A673 (cell line): ENCODE data around the gene PIEZO1. TPM values are rescaled to one million over a fixed set of nuclear protein-coding genes. Genes with fewer than 3 reads are reported as not detected.

ENCODE experiments used
- BruUV-seq: library from RNA; stranded (reverse); fragments of 400-500 nt; replicated peaks from 2 replicates; lab custom pipeline; 2021; lab: Mats Ljungman, UMichigan
- CTCF ChIA-PET: fragments of 300-600 bp; sonication (Branson Sonifier 250); formaldehyde crosslinking; loops from one replicate; lab custom pipeline; 2022; ENCODE audit warnings: antibody characterized with exemption; lab: Charles Lee
- POLR2A ChIA-PET: fragments of 300-600 bp; sonication (Branson Sonifier 250); formaldehyde crosslinking; loops from one replicate; lab custom pipeline; 2022; ENCODE audit warnings: antibody characterized with exemption; ENCODE audit not compliant: low non-redundant PET; lab: Charles Lee
- DNase-seq: peaks from one replicate; pipeline ENCODE4 v3.0.0-alpha.2; 2015; ENCODE audit warnings: low spot score
- H3K27ac ChIP-seq: fragments of 200-600 bp; sonication (generic); 2 replicates; pipeline ENCODE4 v1.5.1; 2016; ENCODE audit warnings: mixed run types, low read depth, mild to moderate bottlenecking, mixed read lengths, antibody characterized with exemption, low read length; ENCODE audit not compliant: poor library complexity, severe bottlenecking
- H3K27me3 ChIP-seq: fragments of 200-600 bp; sonication (generic); replicated peaks from 2 replicates; pipeline ENCODE4 v1.6.1; 2017; ENCODE audit warnings: mixed run types, low read depth, mild to moderate bottlenecking, mixed read lengths, antibody characterized with exemption, low read length; ENCODE audit not compliant: insufficient read depth, poor library complexity
- H3K36me3 ChIP-seq: fragments of 200-600 bp; sonication (generic); 2 replicates; pipeline ENCODE4 v1.6.1; 2016; ENCODE audit warnings: mixed run types, mild to moderate bottlenecking, mixed read lengths, antibody characterized with exemption, low read length; ENCODE audit not compliant: insufficient read depth, poor library complexity, severe bottlenecking
- H3K4me1 ChIP-seq: fragments of 200-600 bp; sonication (generic); 2 replicates; pipeline ENCODE4 v1.6.1; 2017; ENCODE audit warnings: mixed run types, mild to moderate bottlenecking, mixed read lengths, antibody characterized with exemption, low read length; ENCODE audit not compliant: insufficient read depth, poor library complexity, severe bottlenecking
- H3K4me3 ChIP-seq: fragments of 200-600 bp; sonication (generic); 2 replicates; pipeline ENCODE4 v1.5.1; 2016; ENCODE audit warnings: low read depth, mixed run types, mild to moderate bottlenecking, mixed read lengths, low read length; ENCODE audit not compliant: poor library complexity, severe bottlenecking
- H3K9me3 ChIP-seq: fragments of 200-600 bp; sonication (generic); 2 replicates; pipeline ENCODE4 v1.6.1; 2016; ENCODE audit warnings: mixed run types, low read depth, mild to moderate bottlenecking, mixed read lengths, antibody characterized with exemption, low read length; ENCODE audit not compliant: poor library complexity, severe bottlenecking
- CTCF ChIP-seq: fragments of 300-800, 200-600 bp; sonication (generic); conservative IDR thresholded peaks from 2 replicates; pipeline ENCODE4 v1.5.1; 2017; ENCODE audit warnings: low read depth, mild to moderate bottlenecking, antibody characterized with exemption, low read length, moderate library complexity, mixed read lengths
- EZH2 ChIP-seq: fragments of 200-600 bp; sonication (generic); IDR thresholded peaks from 2 replicates; pipeline ENCODE4 v1.6.1; 2017; ENCODE audit warnings: borderline replicate concordance, low read depth, mild to moderate bottlenecking, mixed read lengths, antibody characterized with exemption, low read length; ENCODE audit not compliant: poor library complexity, severe bottlenecking
- intact Hi-C: fragments of 100-400 bp; cut with micrococcal nuclease; formaldehyde crosslinking; loops from one replicate; pipeline ENCODE4 v1.10.0; 2022; ENCODE audit not compliant: unreplicated experiment
- total RNA-seq: library from RNA; stranded (reverse); gene quantifications from 2 replicates; pipeline ENCODE4 v1.2.3, GENCODE V29; 2021

PIEZO1 gene
- total RNA-seq, 1 experiment from 2014 or later = 174 TPM

- no peak overlapping the region for H3K4me3 ChIP-seq
- TF ChIP-seq CTCF (no peak), EZH2 (no peak)
- intact Hi-C loops = no loop called here
- H3K36me3 ChIP-seq = peaks cover 53% of the 10 kb centered on the region
- no TSS peak for BruUV-seq
- CTCF ChIA-PET = interaction anchor here (1.2 kb wide), 1 partner anchor 10 kb away, joined by 6 read pairs; no protein-coding TSS in a partner anchor
- POLR2A ChIA-PET = no interaction called here
- H3K9me3 ChIP-seq = no peaks in the 10 kb centered on the region
- no peaks in the 10 kb centered on the region for H3K27me3 ChIP-seq
- H3K4me1 ChIP-seq = peaks cover 5% of the 10 kb centered on the region
- no peak overlapping the region for H3K27ac ChIP-seq
- DNase-seq = no peak
Measured at GRCh38 chr16:88726981-88727380, 58.0 kb downstream of the PIEZO1 start.

- Histone ChIP-seq H3K27me3 (no peaks in the 10 kb centered on the region), H3K9me3 (no peaks in the 10 kb centered on the region), H3K4me3 (no peak overlapping the region), H3K27ac (no peak overlapping the region), H3K4me1 (peaks cover 5% of the 10 kb centered on the region), H3K36me3 (peaks cover 58% of the 10 kb centered on the region)
- no TSS peak for BruUV-seq
- POLR2A ChIA-PET = no interaction called here
- TF ChIP-seq EZH2 (no peak), CTCF (no peak)
- no peak for DNase-seq
- CTCF ChIA-PET = no interaction called here
- intact Hi-C loops = no loop called here
Measured at GRCh38 chr16:88726408-88726749, 58.6 kb downstream of the PIEZO1 start.

GRCh38 chr16:88725609-88726407 is 59.2 kb downstream of the PIEZO1 start:
- no peak overlapping the region for H3K4me3 ChIP-seq
- ChIA-PET POLR2A (no interaction called here), CTCF (no interaction called here)
- H3K4me1 ChIP-seq = peaks cover 5% of the 10 kb centered on the region
- peaks cover 58% of the 10 kb centered on the region for H3K36me3 ChIP-seq
- H3K27ac ChIP-seq = no peak overlapping the region
- no peaks in the 10 kb centered on the region for H3K9me3 ChIP-seq
- no peaks in the 10 kb centered on the region for H3K27me3 ChIP-seq
- intact Hi-C loops = no loop called here
- BruUV-seq = no TSS peak
- TF ChIP-seq CTCF (no peak), EZH2 (no peak)
- DNase-seq = no peak
